CD1c-positive myeloid dendritic cell (primary cell): ENCODE results near the gene ZNF525.
"Not testable (repeated sequence)": the region's sequence is repeated elsewhere in the genome, so short reads cannot be mapped to it uniquely, and the experiment has no call there.

Experiments
- DNase-seq: peaks from one replicate; pipeline ENCODE4 v3.0.0-alpha.2; 2016; ENCODE audit errors: extremely low spot score

Gene ZNF525

DNA sequence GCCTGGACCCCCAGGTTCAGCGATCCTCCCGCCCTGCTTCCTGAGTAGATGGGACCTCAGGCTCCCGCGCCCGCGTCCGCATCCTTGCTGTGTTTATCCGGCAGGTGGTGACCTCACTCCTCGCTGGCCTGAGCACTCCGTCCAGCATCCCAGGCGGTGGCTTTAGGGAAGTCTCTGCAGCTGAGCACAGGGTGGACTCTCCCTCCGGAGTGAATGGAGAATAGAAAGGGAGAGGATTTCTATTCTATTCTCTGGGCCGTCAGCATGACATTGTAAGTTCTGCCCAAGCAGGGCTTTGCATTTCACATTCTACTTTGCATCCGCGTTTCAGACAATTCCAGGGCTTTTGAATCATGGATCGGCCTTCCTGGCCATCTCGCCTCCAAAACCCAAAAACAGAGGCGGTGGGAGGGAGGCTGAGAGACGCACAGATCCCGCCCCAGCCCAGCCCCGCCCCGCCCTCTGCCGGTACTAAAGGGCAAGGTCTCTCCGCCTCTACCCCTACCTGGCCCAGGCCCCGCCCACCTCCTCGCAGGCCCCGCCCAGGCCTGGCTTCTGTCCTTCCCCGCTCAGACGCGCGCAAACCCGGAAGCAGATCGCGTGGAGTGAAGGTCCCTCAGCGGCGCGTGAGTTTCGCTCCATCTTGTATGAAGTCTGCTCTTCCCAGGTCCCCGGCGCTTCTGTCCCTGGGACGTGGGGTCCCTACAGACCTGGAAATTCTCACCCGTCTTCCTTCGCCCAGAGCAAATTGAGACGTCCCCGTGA, at the start of gene ZNF525:
Gene ZNF525, plus strand, starts transcription at position 572 of the 765 bp plus-strand sequence. CDS start 6,577 bp downstream, outside the sequence.
- DNase-seq = peak; percentile 95

DNA sequence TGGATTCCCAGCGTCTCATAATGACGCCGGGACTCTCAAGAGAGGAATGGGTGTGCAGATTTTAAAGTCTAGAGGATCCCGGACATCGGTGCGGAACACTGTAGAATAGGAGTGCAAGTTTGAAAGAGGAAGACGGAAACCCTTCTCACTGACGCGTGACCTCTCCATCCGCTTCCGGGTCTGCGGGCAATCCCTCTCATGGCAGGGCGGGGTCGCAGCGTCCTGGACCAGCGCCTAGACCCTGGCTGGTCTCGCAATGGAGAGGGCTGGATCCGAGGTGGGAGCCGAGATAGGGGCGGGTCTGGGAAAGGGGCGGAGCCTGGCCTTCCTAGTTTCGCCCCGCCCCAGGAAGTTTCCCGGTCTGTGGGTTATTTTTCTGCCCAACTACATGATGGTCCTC, 36.5 kb upstream of the ZNF525 start:
- DNase-seq = peak; percentile 24

DNA sequence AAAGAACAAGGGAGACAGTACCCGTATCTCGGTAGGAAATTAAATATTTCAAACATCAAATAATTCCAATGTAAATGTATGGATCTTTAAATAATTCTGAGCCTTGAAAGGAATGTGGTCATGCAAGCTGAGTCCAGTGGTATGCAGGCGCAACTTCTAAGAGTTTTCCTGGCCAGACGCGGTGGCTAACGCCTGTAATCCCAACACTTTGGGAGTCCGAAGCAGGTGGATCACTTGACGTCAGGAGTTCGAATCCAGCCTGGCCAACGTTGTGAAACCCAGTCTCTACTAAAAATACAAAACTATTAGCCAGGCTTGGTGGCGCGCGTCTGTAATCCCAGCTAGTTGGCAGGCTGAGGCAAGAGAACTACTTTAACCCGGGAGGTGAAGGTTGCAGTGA, 33.0 kb upstream of the ZNF525 start:
- DNase-seq = no peak

DNA sequence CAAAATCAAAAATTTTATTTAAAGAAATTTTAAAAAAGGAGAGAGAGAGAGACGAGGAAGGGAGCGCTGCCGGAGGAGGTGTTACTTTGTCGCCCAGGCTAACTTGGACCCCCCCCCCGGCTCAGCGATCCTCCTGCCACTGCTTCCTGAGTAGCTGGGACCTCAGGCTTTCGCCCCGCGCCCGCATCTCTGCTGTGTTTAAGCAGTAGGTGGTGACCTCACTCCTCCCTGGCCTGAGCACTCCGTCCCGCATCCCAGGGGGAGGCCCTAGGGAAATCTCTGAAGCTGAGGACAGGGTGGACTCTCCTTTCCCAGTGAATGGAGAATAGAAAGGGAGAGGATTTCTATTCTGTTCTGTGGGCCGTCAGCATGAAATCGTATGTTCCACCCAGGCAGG, 32.4 kb upstream of the ZNF525 start:
- peak; percentile 3 for DNase-seq

DNA sequence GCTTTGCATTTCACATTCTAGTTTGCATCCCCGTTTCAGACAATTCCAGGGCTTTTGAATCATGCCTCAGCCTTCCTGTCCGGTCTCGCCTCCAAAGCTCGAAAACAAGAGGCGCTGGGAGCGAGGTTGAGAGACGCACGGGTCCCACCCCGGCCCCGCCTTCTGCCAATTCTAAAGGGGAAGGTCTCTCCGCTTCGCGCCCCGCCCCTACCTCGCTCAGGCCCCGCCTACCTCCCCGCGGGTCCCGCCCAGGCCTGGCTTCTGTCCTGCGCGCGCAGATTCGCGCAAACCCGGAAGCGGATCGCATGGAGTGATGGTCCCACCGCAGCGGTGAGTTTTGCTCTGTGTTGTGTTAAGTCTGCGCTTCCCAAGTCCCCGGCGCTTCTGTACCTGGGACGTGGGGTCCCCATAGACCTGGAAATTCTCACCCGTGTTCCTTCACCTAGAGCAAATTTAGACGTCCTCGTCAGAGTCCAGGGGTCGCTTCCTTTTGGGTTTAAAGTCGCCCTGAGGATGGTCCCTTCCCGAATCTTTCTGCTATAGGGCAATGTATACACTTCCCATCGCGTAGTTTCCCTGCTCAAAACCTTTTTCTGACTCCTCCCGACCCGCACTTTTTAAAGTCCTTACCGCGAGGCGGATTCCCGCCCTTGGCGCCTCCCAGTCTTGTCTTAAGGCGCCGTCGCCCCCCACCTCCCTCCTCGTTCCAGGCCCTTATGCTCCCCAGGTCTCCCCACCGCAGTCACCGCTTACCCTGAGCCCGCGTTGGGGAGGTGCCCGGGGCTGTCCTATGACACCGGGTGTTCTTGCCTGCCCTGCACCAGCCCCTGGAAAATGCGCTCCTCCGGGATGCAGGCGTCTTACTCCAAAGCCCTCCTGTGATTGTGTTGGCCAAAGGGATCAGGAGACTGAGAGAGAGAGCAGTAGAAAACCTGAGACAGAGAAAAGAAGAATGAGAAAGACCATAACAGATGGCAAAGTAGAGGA, 31.7 kb upstream of the ZNF525 start, which contains the start of gene ZNF845:
Gene ZNF845, plus strand, starts transcription at position 287 of the 987 bp plus-strand sequence. CDS start 7,559 bp downstream, outside the sequence.
- DNase-seq = peak; percentile 96

DNA sequence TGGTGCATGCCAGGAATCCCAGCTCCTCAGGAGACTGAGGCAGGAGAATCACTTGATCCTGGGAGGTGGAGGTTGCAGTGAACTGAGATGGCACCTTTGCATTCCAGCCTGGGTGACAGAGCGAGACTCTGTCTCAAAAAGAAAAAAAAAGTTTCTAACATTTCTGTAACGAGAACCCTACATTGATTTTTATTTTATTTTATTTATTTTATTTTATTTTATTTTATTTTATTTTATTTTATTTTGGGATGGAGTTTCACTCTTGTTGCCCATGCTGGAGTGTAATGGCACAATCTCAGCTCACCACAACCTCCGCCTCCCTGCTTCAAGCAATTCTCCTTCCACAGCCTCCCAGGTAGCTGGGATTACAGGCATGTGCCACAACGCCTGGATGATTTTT, 21.1 kb upstream of the ZNF525 start:
- not testable (repeated sequence) for DNase-seq

DNA sequence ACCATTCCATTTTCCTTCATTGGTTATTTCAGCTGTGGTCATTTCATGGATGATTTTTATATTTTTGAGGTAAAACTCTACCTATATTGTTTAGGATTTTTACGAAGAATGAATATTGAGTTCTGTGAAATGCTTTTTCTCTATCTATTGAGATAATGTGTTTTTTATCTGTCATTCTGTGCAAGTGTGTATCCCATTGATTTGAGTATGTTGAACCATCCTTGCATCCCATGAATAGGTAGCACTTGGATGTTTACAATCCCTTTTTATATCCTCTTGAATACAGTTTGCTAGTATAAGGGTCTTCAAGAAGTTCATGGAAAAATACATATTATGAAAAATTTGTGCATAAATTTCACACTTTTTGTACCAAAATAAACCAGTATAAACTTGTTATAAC, 9.8 kb upstream of the ZNF525 start:
- DNase-seq = no peak

DNA sequence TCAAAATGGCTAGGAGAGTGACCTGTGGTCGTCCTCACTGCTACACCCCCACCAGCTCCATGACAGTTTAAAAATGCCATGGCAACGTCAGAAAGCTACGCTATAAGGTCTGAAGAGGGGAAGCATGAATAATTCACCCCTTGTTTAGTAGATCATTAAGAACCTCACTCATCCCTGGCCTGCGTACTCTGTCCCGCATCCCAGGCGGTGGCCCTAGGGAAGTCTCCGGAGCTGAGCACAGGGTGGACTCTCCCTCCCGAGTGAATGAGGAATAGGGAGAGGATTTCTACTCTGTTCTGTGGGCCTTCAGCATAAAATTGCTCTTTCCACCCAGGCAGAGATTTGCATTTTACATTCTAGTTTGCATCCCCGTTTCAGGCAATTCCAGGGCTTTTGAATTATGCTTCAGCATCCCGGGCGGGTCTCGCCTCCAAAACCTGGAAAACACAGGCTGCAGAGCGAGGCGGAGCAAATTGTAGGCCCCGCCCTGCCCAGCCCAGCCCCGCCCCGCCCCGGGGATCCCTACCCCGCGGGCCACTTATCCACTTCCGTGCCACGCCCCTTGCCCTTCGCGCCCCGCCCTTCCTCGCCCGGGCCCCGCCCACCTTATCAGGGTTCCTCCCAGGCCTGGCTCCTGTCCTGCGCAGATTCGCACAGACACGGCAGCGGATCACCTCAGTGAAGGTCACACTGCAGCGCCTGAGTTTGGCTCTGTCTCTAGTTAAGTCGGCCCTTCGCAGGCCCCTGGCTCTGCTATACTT, 7.5 kb upstream of the ZNF525 start:
- no peak for DNase-seq

DNA sequence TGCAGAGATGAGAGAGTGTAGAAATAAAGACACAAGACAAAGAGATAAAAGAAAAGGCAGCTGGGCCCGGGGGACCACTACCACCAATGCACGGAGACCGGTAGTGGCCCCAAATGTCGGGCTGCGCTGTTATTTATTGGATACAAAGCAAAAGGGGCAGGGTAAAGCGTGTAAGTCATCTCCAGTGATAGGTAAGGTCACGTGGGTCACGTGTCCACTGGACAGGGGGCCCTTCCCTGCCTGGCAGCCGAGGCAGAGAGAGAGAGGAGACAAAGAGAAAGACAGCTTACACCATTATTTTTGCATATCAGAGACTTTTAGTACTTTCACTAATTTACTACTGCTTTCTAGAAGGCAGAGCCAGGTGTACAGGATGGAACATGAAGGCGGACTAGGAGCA, 5.4 kb upstream of the ZNF525 start:
- not testable (repeated sequence) for DNase-seq

DNA sequence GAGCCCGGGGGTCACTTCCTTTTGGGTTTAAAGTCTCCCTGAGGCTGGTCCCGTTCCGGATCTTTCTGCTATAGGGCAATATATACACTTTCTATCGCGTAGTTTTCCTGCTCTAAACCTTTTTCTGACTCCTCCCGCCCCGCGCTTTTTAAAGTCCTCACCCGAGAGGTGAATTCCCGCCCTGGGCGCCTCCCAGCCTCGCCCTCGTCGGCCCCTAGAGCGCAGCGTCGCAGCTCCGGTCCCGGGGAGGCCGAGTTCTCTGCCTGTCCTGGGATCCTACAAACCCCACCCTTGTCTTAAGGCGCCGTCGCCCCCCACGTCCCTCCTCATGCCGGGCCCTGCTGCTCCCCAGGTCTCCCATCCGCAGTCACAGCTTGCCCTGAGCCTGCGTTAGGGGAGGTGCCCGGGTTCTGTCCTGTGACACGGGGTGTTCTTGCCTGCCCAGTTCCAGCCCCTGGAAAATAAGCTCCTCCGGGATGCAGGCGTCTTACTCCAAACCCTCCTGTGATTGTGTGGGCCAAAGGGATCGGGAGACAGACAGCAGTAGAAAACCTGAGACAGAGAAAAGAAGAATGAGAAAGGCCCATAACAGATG, 491 bp downstream of the ZNF525 start:
- no peak for DNase-seq

DNA sequence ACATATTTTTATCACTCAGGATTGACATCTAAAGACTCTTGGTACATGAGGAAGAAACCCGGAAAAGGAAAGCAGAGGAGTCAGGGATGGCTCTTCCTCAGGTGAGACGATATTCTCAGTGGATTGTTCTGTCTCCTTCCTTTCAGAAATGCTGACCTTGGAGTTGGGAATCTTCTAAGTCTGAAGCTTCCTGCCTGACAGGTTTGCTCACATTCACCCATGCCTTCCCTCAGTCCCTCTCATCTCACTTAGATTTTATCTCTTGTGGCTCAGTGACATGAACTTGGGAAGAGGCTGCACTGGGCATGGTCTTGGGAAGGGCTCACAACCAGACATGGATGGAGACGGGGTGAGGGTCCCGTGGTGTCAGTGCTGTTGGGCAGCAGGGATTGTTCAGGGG, 6.7 kb downstream of the ZNF525 start:
- DNase-seq = no peak

DNA sequence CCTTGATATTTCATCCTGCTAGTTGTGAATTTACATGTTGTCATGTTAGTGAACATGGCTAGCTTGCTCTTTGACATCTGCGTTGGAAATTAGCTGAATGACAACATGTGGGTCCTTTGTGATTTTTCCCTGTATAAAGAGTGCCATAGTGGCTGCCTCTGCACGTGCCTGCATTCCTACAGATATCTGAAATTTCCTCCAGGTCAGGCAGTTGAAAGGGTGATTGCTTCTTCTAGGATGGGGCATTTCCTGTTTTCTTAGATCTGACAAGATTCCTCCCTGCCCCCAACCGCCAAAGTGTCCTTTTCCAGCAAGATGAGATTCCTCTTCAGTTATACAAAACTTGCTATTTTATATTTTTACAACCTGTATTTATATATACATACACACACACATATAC, 8.8 kb downstream of the ZNF525 start:
- DNase-seq = no peak

DNA sequence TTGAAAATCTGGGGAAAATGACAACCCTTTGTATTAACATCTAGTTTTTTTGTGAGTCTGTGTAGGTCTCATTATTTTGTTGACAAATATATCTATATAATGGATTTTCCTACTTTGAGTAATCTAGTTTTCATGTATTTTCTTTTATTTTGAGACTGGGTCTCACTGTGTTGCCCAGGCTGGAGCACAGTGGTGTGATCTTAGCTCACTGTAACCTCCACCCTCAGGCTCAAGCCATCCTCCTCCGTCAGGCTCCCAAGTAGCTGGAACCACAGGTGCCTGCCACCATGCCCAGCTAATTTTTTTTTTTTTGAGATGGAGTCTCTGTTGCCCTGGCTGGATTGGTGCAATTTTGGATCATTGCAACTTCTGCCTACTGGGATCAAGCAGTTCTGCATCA, 9.2 kb downstream of the ZNF525 start:
- no peak for DNase-seq

DNA sequence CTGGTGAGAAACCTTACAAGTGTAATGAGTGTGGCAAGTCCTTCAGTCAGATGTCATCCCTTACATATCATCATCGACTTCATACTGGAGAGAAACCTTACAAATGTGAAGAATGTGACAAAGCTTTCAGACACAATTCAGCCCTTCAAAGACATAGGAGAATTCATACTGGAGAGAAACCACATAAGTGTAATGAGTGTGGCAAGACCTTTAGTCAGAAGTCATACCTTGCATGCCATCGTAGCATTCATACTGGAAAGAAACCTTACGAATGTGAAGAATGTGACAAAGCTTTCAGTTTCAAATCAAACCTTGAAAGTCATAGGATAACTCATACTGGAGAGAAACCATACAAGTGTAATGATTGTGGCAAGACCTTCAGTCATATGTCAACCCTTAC, 15.9 kb downstream of the ZNF525 start:
- no peak for DNase-seq

DNA sequence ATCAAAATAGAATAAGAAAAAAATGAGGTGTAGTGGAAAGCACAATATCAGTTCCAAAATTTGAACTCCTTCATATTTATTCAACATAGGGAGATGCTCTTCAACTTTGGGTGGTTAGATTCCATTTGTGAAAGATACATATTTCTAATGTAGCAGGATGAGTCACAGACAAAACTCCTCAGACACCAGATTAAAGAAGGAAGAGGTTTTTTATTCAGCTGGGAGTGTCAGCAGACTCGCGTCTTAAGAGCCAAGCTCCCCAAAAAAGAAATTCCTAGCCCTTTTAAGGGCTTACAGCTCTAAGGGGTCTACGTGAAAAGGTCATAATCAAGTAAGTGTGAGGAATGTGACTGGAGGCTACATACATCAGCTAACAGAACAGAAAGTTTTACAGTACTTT, 22.7 kb downstream of the ZNF525 start:
- DNase-seq = no peak

DNA sequence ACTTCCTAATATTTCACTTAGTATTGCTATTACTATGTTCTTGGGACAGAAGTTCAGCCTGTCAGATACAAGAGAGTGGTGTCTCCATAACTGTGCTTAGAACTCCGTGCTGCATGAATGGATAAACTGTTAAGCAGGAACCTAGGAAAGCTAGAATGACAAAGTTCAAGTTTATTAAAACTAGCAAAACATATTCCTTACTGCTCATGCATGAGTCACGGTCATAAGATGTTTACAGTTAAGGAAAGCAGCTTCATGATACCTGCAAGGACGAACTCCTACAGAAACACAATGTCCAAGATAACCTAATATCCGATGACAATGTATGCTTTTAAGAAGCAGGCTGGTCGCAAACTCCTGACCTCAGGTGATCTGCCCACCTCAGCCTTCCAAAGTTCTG, 23.4 kb downstream of the ZNF525 start:
- no peak for DNase-seq

DNA sequence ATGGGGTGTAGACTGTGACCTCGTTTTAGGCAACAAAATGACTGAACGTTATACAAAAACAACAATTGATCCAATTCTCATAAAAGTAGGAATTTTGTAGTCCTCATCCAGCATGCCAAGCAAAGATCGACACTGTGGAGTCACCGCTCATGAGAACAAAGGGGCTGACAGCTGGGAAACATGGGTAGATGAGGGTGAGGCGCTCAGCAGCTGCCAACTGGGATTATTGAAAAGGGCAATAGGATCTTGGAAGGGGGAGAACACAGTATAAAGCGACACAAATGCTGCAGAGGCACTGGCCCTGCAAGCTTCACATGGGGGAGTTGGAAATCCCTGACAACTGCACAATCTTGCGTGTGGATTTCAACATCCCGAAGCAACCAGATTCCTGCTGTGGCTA, 24.1 kb downstream of the ZNF525 start:
- no peak for DNase-seq

DNA sequence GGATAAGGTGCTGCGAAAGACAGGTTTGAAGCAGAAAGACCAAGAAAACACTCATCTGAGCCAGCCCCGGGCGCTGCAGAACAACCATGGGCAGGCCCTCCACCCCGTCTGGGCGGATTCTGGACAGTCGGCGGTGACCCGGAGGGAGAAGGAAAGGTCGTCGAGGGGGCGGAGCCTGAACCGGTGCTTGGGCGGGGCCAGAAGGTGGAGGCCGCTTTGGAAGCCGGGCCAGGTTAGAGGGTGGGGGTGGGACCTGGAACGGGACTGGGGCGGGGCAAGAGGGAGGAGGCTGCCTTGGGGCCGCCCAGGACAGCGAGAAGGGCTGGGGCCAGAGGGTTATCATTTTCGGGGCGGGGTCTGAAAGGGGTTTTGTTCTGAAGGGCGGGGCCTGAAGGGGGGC, 24.5 kb downstream of the ZNF525 start:
- no peak for DNase-seq

DNA sequence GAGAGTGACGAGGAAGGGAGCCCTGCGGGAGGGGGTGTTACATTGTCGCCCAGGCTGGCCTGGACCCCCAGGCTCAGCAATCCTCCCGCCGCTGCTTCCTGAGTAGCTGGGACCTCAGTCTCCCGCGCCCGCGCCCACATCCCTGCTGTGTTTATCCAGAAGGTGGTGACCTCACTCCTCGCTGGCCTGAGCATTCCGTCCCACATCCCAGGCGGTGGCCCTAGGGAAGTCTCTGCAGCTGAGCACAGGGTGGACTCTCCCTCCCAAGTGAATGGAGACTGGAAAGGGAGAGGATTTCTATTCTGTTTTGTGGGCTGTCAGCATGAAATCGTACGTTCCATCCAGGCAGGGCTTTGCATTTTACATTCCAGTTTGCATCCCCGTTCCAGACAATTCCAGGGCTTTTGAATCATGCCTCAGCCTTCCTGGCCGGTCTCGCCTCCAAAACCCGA, 29.0 kb downstream of the ZNF525 start:
- peak; percentile 15 for DNase-seq

DNA sequence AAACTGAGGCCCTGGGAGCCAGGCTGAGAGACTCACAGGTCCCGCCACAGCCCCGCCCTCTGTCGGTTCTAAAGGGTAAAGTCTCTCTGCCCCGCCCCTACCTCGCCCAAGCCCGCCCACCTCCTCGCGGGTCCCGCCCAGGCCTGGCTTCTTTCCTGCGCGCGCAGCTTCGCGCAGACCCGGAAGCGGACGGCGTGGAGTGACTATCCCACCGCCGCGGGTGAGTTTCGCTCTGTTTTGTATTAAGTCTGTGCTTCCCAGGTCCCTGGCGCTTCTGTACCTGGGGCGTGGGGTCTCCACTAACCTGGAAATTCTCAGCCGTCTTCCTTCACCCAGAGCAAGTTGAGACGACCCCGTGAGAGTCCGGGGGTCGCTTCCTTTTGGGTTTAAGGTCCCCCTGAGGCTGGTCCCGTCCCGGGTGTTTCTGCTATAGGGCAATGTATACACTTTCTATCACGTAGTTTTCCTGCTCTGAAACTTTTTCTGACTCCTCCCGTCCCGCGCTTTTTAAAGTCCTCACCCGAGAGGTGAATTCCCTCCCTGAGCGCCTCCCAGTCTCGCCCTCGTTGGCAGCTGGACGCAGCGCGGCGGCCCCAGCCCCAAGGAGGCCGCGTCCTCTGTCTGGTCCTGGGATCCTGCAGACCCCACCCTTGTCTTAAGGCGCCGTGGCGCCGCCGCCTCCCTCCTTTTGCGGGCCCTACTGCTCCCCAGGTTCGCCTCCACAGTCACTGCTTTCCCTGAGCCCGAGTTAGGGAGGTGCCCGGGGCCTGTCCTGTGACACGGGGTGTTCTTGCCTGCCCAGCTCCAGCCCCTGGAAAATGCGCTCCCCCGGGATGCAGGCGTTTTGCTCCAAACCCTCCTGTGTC, 29.7 kb downstream of the ZNF525 start, which contains the start of gene ZNF765:
Gene ZNF765, plus strand, starts transcription at position 176 of the 866 bp plus-strand sequence. CDS start 2,867 bp downstream, outside the sequence.
- peak; percentile 97 for DNase-seq
